ENCODE results near the gene ALG14.

DNA sequence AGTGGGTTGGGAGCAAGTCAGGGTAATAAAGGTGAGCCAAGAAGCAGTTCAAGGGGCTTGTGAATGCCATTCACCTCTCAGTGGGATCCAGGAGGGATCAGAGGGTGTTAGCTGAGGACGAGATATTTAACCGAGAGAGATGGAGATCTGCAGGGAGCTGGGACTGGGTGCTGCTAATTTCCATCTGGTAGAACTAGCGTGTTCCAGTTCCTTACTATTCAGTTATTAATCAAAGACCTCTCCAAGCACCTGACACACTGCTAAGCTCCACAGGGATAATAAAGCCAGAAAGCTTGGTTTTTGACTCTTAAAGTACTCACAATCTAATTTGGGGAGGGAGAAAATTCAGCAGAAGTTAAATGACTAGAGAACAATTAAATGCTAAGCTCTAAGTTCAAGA, 57.7 kb downstream of the ALG14 start:
- no peak for TF ChIP-seq POLR2A (IDR thresholded peaks at IDR 0.05)
- TF ChIP-seq, protein P1, sequence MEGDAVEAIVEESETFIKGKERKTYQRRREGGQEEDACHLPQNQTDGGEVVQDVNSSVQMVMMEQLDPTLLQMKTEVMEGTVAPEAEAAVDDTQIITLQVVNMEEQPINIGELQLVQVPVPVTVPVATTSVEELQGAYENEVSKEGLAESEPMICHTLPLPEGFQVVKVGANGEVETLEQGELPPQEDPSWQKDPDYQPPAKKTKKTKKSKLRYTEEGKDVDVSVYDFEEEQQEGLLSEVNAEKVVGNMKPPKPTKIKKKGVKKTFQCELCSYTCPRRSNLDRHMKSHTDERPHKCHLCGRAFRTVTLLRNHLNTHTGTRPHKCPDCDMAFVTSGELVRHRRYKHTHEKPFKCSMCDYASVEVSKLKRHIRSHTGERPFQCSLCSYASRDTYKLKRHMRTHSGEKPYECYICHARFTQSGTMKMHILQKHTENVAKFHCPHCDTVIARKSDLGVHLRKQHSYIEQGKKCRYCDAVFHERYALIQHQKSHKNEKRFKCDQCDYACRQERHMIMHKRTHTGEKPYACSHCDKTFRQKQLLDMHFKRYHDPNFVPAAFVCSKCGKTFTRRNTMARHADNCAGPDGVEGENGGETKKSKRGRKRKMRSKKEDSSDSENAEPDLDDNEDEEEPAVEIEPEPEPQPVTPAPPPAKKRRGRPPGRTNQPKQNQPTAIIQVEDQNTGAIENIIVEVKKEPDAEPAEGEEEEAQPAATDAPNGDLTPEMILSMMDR (IDR thresholded peaks at IDR 0.05) = no peak
